Measurements from ENCODE around the gene TSEN2. TPM values are rescaled to one million over a fixed set of nuclear protein-coding genes. Genes with fewer than 3 reads are reported as not detected.

The TSEN2 gene
- total RNA-seq, 1 experiment from 2014 or later: 22.0 TPM

- Histone ChIP-seq H3K27me3 (ENCODE audit: control insufficient read depth, insufficient read depth, low read length) (no peaks in the 10 kb centered on the region), H3K9me3 (ENCODE audit: control insufficient read depth, insufficient read depth, low read depth, low read length) (no peaks in the 10 kb centered on the region), H3K4me1 (ENCODE audit: control insufficient read depth, insufficient read depth, low read length) (0 out of 2 replicates have a peak, but pooled peaks cover 2% of the 10 kb centered on the region), H3K27ac (ENCODE audit: low read length) (peak overlapping the region; percentile 72), H3K36me3 (ENCODE audit: control insufficient read depth, insufficient read depth, low read length) (no peaks in the 10 kb centered on the region), H3K4me3 (ENCODE audit: low read depth in 2 of 2, low read length in 2 of 2) (no peak overlapping the region)
- no peak for TF ChIP-seq TCF7L2 (IDR thresholded peaks at IDR 0.05; ENCODE audit: low read depth, low read length)
- no peak for TF ChIP-seq POLR2AphosphoS5 (IDR thresholded peaks at IDR 0.05; ENCODE audit: low read depth, low read length)
- TF ChIP-seq REST (IDR thresholded peaks at IDR 0.05; ENCODE audit: insufficient read depth in 1 of 2, low read depth in 2 of 2, low read length in 1 of 2): no peak
- no peak for TF ChIP-seq CTCF (IDR thresholded peaks at IDR 0.05)
- no peak for TF ChIP-seq SIN3A (IDR thresholded peaks at IDR 0.05; ENCODE audit: borderline replicate concordance, insufficient read depth, low read depth, low read length)
- in situ Hi-C loops (cut with HindIII; ENCODE audit: low pct_unique_long_range_greater_than_20kb, low sequenced_read_pairs) (no loop called here), intact Hi-C loops (cut with micrococcal nuclease; ENCODE audit: unreplicated experiment) (no loop called here)
- DNase-seq (ENCODE audit: low read depth, low spot score): no peak
- no peak for ATAC-seq
- POLR2A ChIA-PET: no interaction called here
- CTCF ChIA-PET: no interaction called here
- BruUV-seq (replicated peaks): no TSS peak
Measured at GRCh38 chr3:12465836-12466225, 18.4 kb upstream of the TSEN2 start.

- BruUV-seq (replicated peaks): no TSS peak
- H3K36me3 ChIP-seq (ENCODE audit: control insufficient read depth, insufficient read depth, low read length): no peaks in the 10 kb centered on the region
- POLR2A ChIA-PET: no interaction called here
- DNase-seq (ENCODE audit: low read depth, low spot score) (no peak), ATAC-seq (no peak)
- in situ Hi-C loops (cut with HindIII; ENCODE audit: low pct_unique_long_range_greater_than_20kb, low sequenced_read_pairs) (no loop called here), intact Hi-C loops (cut with micrococcal nuclease; ENCODE audit: unreplicated experiment) (no loop called here)
- H3K9me3 ChIP-seq (ENCODE audit: control insufficient read depth, insufficient read depth, low read depth, low read length): no peaks in the 10 kb centered on the region
- CTCF ChIA-PET: no interaction called here
- H3K27ac ChIP-seq (ENCODE audit: low read length): peak overlapping the region; percentile 69
- TF ChIP-seq REST (IDR thresholded peaks at IDR 0.05; ENCODE audit: insufficient read depth in 1 of 2, low read depth in 2 of 2, low read length in 1 of 2): no peak
- H3K27me3 ChIP-seq (ENCODE audit: control insufficient read depth, insufficient read depth, low read length): no peaks in the 10 kb centered on the region
- H3K4me3 ChIP-seq (ENCODE audit: low read depth in 2 of 2, low read length in 2 of 2): no peak overlapping the region
- H3K4me1 ChIP-seq (ENCODE audit: control insufficient read depth, insufficient read depth, low read length): peaks cover 11% of the 10 kb centered on the region
Measured at GRCh38 chr3:12467746-12468145, 16.5 kb upstream of the TSEN2 start.
